Loucy (cell line): ENCODE measurements around the gene KRT79.

ENCODE experiments used
- H2AFZ ChIP-seq: fragments of 200-600 bp; sonication (generic); 2 replicates; pipeline ENCODE4 v1.6.0; 2016; ENCODE audit warnings: antibody characterized with exemption, mild to moderate bottlenecking, low read length, moderate library complexity
- H3F3A ChIP-seq: fragments of 200-600 bp; 2 replicates; pipeline ENCODE4 v1.6.0; 2016; ENCODE audit warnings: antibody characterized with exemption, low read depth, mild to moderate bottlenecking
- H3K27me3 ChIP-seq: fragments of 200-600 bp; sonication (generic); 2 replicates; pipeline ENCODE4 v1.6.1; 2014; ENCODE audit warnings: low read length, mild to moderate bottlenecking; ENCODE audit not compliant: insufficient read depth, poor library complexity, severe bottlenecking
- H3K36me3 ChIP-seq: fragments of 200-600 bp; sonication (generic); 2 replicates; pipeline ENCODE4 v1.6.1; 2016; ENCODE audit warnings: low read length; ENCODE audit not compliant: insufficient read depth
- H3K4me1 ChIP-seq: fragments of 200-600 bp; sonication (generic); 2 replicates; pipeline ENCODE4 v1.5.1; 2014; ENCODE audit warnings: low read length, mild to moderate bottlenecking; ENCODE audit not compliant: insufficient read depth, poor library complexity, severe bottlenecking
- H3K4me2 ChIP-seq: fragments of 200-600 bp; sonication (generic); 2 replicates; pipeline ENCODE4 v1.6.0; 2014; ENCODE audit warnings: antibody characterized with exemption, low read length, low read depth, mild to moderate bottlenecking; ENCODE audit not compliant: poor library complexity, severe bottlenecking
- H3K4me3 ChIP-seq: fragments of 200-600 bp; sonication (generic); 2 replicates; pipeline ENCODE4 v1.5.1; 2014; ENCODE audit warnings: low read length, mild to moderate bottlenecking, mixed read lengths; ENCODE audit not compliant: poor library complexity, severe bottlenecking
- H3K79me2 ChIP-seq: fragments of 200-600 bp; sonication (generic); 2 replicates; pipeline ENCODE4 v1.6.1; 2014; ENCODE audit warnings: low read length; ENCODE audit not compliant: insufficient read depth
- H3K9ac ChIP-seq: fragments of 200-600 bp; sonication (generic); 2 replicates; pipeline ENCODE4 v1.6.0; 2014; ENCODE audit warnings: mild to moderate bottlenecking, low read depth, low read length, moderate library complexity; ENCODE audit not compliant: poor library complexity, severe bottlenecking
- H3K9me2 ChIP-seq: fragments of 200-600 bp; sonication (generic); replicated peaks from 2 replicates; pipeline ENCODE4 v1.6.1; 2016; ENCODE audit warnings: low read depth, low read length, mixed read lengths
- H3K9me3 ChIP-seq: fragments of 200-600 bp; sonication (generic); 2 replicates; pipeline ENCODE4 v1.6.1; 2014; ENCODE audit warnings: mild to moderate bottlenecking, antibody characterized with exemption, low read length, low read depth; ENCODE audit not compliant: insufficient read depth
- H4K20me1 ChIP-seq: fragments of 200-600 bp; sonication (generic); 2 replicates; pipeline ENCODE4 v1.6.0; 2014; ENCODE audit warnings: antibody characterized with exemption, low read length, mild to moderate bottlenecking; ENCODE audit not compliant: insufficient read depth, poor library complexity, severe bottlenecking
- CTCF ChIP-seq: fragments of 200-600 bp; sonication (generic); conservative IDR thresholded peaks from 2 replicates; pipeline ENCODE4 v1.5.1; 2014; ENCODE audit warnings: mild to moderate bottlenecking, antibody characterized with exemption, low read length
- EZH2phosphoT487 ChIP-seq: fragments of 200-600 bp; IDR thresholded peaks from 2 replicates; pipeline ENCODE4 v1.6.1; 2018; ENCODE audit warnings: antibody characterized with exemption, mild to moderate bottlenecking, moderate library complexity, borderline replicate concordance

Gene KRT79

GRCh38 chr12:52823761-52824450 lies 10.2 kb downstream of the KRT79 start:
- H3K9me2 ChIP-seq, result no peaks in the 10 kb centered on the region
- no peaks in the 10 kb centered on the region for H3K9me3 ChIP-seq
- no peaks in the 10 kb centered on the region for H3K79me2 ChIP-seq
- no peaks in the 10 kb centered on the region for H4K20me1 ChIP-seq
- H3K9ac ChIP-seq, result no peak overlapping the region
- H3F3A ChIP-seq, result no peaks in the 10 kb centered on the region
- H3K36me3 ChIP-seq, result no peaks in the 10 kb centered on the region
- H3K4me3 ChIP-seq, result no peak overlapping the region
- H2AFZ ChIP-seq, result no peak overlapping the region
- H3K4me2 ChIP-seq, result no peak overlapping the region
- TF ChIP-seq CTCF (no peak), EZH2phosphoT487 (no peak)
- H3K4me1 ChIP-seq, result peaks cover 5% of the 10 kb centered on the region
- no peaks in the 10 kb centered on the region for H3K27me3 ChIP-seq

GRCh38 chr12:52822771-52823510 lies 11.2 kb downstream of the KRT79 start:
- no peaks in the 10 kb centered on the region for H3K79me2 ChIP-seq
- H3K27me3 ChIP-seq, result no peaks in the 10 kb centered on the region
- no peak overlapping the region for H3K4me2 ChIP-seq
- TF ChIP-seq CTCF (no peak), EZH2phosphoT487 (no peak)
- no peak overlapping the region for H3K4me3 ChIP-seq
- no peaks in the 10 kb centered on the region for H3K4me1 ChIP-seq
- no peaks in the 10 kb centered on the region for H3K9me2 ChIP-seq
- no peaks in the 10 kb centered on the region for H3K36me3 ChIP-seq
- H3K9ac ChIP-seq, result no peak overlapping the region
- H3K9me3 ChIP-seq, result no peaks in the 10 kb centered on the region
- H4K20me1 ChIP-seq, result no peaks in the 10 kb centered on the region
- H2AFZ ChIP-seq, result no peak overlapping the region
- no peaks in the 10 kb centered on the region for H3F3A ChIP-seq

DNA sequence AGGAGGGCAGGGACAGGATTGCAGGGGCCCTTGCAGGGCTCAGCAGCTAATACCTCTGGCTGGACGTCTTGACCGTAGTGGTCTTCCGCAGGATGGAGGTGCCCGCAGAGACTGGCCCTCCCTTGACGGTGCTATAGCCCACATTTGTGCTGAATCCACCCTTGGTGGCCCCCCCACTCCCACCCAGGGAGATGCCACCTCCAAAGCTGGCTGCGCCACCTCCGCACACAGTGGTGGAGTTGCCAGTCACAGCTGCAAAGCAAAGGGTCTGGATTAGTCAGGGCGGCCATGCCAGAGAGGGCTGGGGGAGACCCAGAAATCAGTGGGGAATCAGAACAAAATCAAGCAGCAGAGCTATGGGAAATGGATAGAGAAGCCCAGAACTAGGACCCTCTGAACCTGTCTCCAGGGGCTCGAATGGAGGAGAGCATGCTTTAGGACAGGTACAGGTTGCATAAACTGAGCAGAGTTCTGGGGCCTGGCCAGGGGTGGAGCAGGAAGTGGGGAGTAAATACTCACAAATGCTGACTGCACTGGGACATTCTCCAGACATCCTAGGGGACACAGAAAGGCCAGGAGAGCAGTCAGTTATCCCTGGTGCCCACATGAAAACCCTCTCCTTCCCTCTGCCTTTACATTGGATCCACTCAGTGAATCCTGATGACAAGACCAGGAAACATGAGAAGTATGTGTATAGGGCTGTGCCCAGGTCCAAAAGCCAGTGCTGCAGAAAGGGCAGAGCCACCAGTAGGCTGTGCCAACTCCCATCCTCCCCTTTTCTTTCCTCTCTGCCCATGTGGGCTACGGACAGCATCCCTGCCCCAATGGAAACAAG lies 12.1 kb downstream of the KRT79 start:
- Histone ChIP-seq H3K27me3 (no peaks in the 10 kb centered on the region), H3K9me2 (no peaks in the 10 kb centered on the region), H3K4me2 (no peak overlapping the region)

More for the DNA sequence above, 12.1 kb downstream of the KRT79 start:
- H3K4me3 ChIP-seq, result no peak overlapping the region
- no peak overlapping the region for H3K9ac ChIP-seq
- H3K79me2 ChIP-seq, result no peaks in the 10 kb centered on the region
- H3K4me1 ChIP-seq, result no peaks in the 10 kb centered on the region
- H2AFZ ChIP-seq, result no peak overlapping the region
- no peak for TF ChIP-seq CTCF
- H3K36me3 ChIP-seq, result no peaks in the 10 kb centered on the region
- no peaks in the 10 kb centered on the region for H4K20me1 ChIP-seq
- H3F3A ChIP-seq, result no peaks in the 10 kb centered on the region
- no peaks in the 10 kb centered on the region for H3K9me3 ChIP-seq
